Stomach (tissue), 4 donors: Measurements from ENCODE around the gene SKI.

Source experiments
- CTCF ChIP-seq, 7 experiments: fragments of 450-650 bp in 4 of 7; fragments of 200-600 bp in 3 of 7; sonication (generic) in 3 of 7; IDR thresholded peaks; one replicate each; pipeline ENCODE4 v1.5.1; 2016 to 2019; ENCODE audit warnings: antibody characterized with exemption in 7 of 7, control low read depth in 2 of 7, mild to moderate bottlenecking in 1 of 7
- EP300 ChIP-seq: sonication (generic); formaldehyde crosslinking; IDR thresholded peaks from one replicate; pipeline ENCODE4 v1.6.1; 2017; ENCODE audit warnings: antibody characterized with exemption
- POLR2A ChIP-seq, 4 donors: fragments of 450-650 bp; IDR thresholded peaks; one replicate each; pipeline ENCODE4 v1.6.1; 2016; ENCODE audit warnings: antibody characterized with exemption in 4 of 4, control low read depth in 2 of 4, mild to moderate bottlenecking in 1 of 4, moderate library complexity in 1 of 4
- POLR2AphosphoS5 ChIP-seq, 3 donors: sonication (generic); formaldehyde crosslinking; IDR thresholded peaks; one replicate each; pipeline ENCODE4 v1.6.1; 2016; ENCODE audit warnings: antibody characterized with exemption in 3 of 3

GRCh38 chr1:2257245-2257627, 29.1 kb downstream of the SKI start:
- TF ChIP-seq EP300: no peak
- no peak for TF ChIP-seq CTCF (IDR thresholded peaks at IDR 0.05)
- no peak for TF ChIP-seq POLR2AphosphoS5 (IDR thresholded peaks at IDR 0.05)
- TF ChIP-seq POLR2A (IDR thresholded peaks at IDR 0.05): no peak
